ENCODE measurements around the gene STX17.

The STX17 gene

DNA sequence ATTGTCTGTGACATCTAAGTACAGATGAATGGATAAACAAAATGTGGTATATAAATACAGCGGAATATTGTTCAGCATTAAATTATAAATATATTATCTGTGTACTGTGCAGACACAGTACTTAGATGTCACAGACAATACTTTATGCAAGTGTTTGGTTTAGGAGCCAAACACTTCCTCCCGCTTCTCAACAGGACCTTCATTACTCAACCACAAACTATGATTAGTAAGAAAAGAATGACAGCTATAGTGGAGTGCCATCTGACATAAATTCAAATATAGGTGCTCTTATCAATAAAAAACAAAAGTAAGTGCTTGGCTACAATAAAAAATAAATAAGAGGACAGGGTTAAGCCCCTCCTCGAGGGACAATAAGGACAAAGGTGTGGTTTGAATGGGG lies 38.9 kb upstream of the STX17 start:
- H3K4me3 ChIP-seq (replicated peaks; ENCODE audit: low read depth, low read length): no peak overlapping the region
- TF ChIP-seq CTCF (IDR thresholded peaks at IDR 0.05; ENCODE audit: low read length, missing control alignments): no peak
- DNase-seq (ENCODE audit: low read depth): no peak

DNA sequence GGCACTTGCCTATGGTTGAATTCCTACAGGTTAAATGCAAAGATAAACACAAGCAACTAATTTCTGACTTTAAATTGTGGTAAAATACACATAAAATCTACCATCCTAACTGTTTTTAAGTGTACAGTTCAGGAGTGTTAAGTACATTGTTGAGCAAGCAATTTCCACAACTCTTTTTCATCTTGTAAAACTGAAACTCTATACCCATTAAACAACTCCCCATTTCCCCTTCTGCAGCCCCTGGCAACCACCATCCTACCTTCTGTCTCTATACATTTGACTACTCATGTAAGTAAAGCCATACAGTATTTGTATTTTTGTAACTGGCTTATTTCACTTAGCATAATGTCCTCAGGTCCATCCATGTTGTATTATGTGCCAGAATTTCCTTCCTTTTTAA lies 38.5 kb upstream of the STX17 start:
- no peak for TF ChIP-seq CTCF (IDR thresholded peaks at IDR 0.05; ENCODE audit: low read length, missing control alignments)
- no peak overlapping the region for H3K4me3 ChIP-seq (replicated peaks; ENCODE audit: low read depth, low read length)

GRCh38 chr9:99868845-99869244 lies 37.6 kb upstream of the STX17 start:
- TF ChIP-seq CTCF (IDR thresholded peaks at IDR 0.05; ENCODE audit: low read length, missing control alignments): no peak
- no peak overlapping the region for H3K4me3 ChIP-seq (replicated peaks; ENCODE audit: low read depth, low read length)
- no peak for DNase-seq (ENCODE audit: low read depth)

More for the DNA sequence above, 38.5 kb upstream of the STX17 start:
- no peak for DNase-seq (ENCODE audit: low read depth)

GRCh38 chr9:99870126-99870525 lies 36.3 kb upstream of the STX17 start:
- no peak overlapping the region for H3K4me3 ChIP-seq (replicated peaks; ENCODE audit: low read depth, low read length)
- peak; percentile 12 for DNase-seq (ENCODE audit: low read depth)
- no peak for TF ChIP-seq CTCF (IDR thresholded peaks at IDR 0.05; ENCODE audit: low read length, missing control alignments)

GRCh38 chr9:99873531-99873930 lies 32.9 kb upstream of the STX17 start:
- no peak overlapping the region for H3K4me3 ChIP-seq (replicated peaks; ENCODE audit: low read depth, low read length)
- no peak for TF ChIP-seq CTCF (IDR thresholded peaks at IDR 0.05; ENCODE audit: low read length, missing control alignments)
- peak; percentile 29 for DNase-seq (ENCODE audit: low read depth)

DNA sequence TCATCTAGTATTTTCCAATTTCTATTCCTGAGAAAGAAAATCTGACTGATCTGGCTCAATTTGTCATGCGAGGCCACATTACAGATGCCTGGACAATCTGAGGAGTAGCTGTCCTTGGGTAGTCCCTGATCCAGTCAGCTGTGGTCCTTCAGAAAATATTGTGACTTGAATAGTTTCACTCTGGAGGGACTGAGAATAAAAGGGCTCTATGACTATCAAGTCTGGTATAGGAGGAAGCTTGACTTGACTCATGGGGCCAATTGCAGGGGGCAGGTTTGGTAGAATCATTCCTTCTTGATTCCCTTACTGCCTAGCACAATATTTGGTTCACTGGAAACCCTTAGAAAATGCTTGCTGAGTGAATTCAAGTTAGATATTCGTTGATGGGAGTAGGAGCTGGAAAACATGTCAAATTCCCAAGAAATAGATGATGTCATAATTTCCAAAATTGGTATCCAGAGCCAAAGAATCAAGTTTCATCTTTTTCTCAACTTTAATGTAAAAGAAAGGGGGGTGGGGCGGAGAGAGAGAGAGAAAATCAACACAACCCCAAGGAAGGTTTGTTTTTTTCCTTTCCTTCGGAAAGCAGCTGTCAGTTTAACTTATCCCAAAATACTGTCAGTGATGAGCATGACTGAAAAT lies 32.4 kb upstream of the STX17 start:
- DNase-seq (ENCODE audit: low read depth): no peak
- no peak overlapping the region for H3K4me3 ChIP-seq (replicated peaks; ENCODE audit: low read depth, low read length)
- no peak for TF ChIP-seq CTCF (IDR thresholded peaks at IDR 0.05; ENCODE audit: low read length, missing control alignments)

- no peak for DNase-seq (ENCODE audit: low read depth)
- TF ChIP-seq CTCF (IDR thresholded peaks at IDR 0.05; ENCODE audit: low read length, missing control alignments): no peak
- H3K4me3 ChIP-seq (replicated peaks; ENCODE audit: low read depth, low read length): no peak overlapping the region
Observed at GRCh38 chr9:99876190-99876589, 30.3 kb upstream of the STX17 start.
